T-cell (primary cell): ENCODE results near the gene CAV1. TPM values are rescaled to one million over a fixed set of nuclear protein-coding genes. Genes with fewer than 3 reads are reported as not detected.

Experiments used
- ATAC-seq, 4 experiments: fragments of 200-7000 bp in 3 of 4; fragments of 150-1000 bp in 1 of 4; cut with Tn5 transposase; replicated peaks in 1 of 4; 1 replicate in 3 of 4; 2 replicates in 1 of 4; pipeline ENCODE4 v1.10.0; 2021; ENCODE audit warnings: moderate library complexity in 3 of 4, mild to moderate bottlenecking in 2 of 4, moderate number of reproducible peaks in 1 of 4
- CTCF ChIA-PET, 2 donors: fragments of 300-600 bp; sonication (Branson Sonifier 250); formaldehyde crosslinking; loops; one replicate each; lab custom pipeline; 2022; ENCODE audit warnings: antibody characterized with exemption in 2 of 2; lab: Charles Lee
- POLR2A ChIA-PET, 2 donors: fragments of 300-600 bp; sonication (Branson Sonifier 250); formaldehyde crosslinking; loops; one replicate each; lab custom pipeline; 2022; ENCODE audit warnings: antibody characterized with exemption in 2 of 2; lab: Charles Lee
- DNase-seq, 35 experiments: peaks; one replicate each; pipeline versions ENCODE4 v3.0.0 to v3.0.0-alpha.2; 2013 to 2023
- H3K27ac ChIP-seq: one replicate; pipeline ENCODE4 v1.5.1; 2013; ENCODE audit warnings: low read length
- H3K27me3 ChIP-seq, 2 experiments: replicated peaks in 1 of 2; 1 replicate in 1 of 2; 2 replicates in 1 of 2; pipeline versions ENCODE4 v1.6.1 to v1.7.0; 2013; ENCODE audit warnings: low read length in 1 of 2, mixed read lengths in 1 of 2; ENCODE audit not compliant: control insufficient read depth in 2 of 2, insufficient read depth in 2 of 2; ENCODE audit errors: extremely low read depth in 1 of 2
- H3K36me3 ChIP-seq, 2 donors: 1 replicate in 1 of 2; 2 replicates in 1 of 2; pipeline versions ENCODE4 v1.6.1 to v1.7.0; 2013; ENCODE audit warnings: low read length in 1 of 2; ENCODE audit not compliant: control insufficient read depth in 2 of 2, insufficient read depth in 1 of 2; ENCODE audit errors: extremely low read depth in 1 of 2
- H3K4me1 ChIP-seq, 2 experiments: 1 replicate in 1 of 2; 2 replicates in 1 of 2; pipeline versions ENCODE4 v1.6.1 to v1.7.0; 2013; ENCODE audit warnings: low read length in 2 of 2, mixed read lengths in 1 of 2; ENCODE audit not compliant: insufficient read depth in 2 of 2, control insufficient read depth in 1 of 2; ENCODE audit errors: extremely low read depth in 1 of 2
- H3K4me3 ChIP-seq, 2 donors: 1 replicate in 1 of 2; 2 replicates in 1 of 2; pipeline versions ENCODE4 v1.5.1 to v1.7.0; 2013; ENCODE audit warnings: mild to moderate bottlenecking in 2 of 2, low read length in 1 of 2, moderate library complexity in 1 of 2; ENCODE audit not compliant: control insufficient read depth in 1 of 2; ENCODE audit errors: extremely low read depth in 1 of 2
- H3K9me3 ChIP-seq: 2 replicates; pipeline ENCODE4 v1.7.0; 2013
- H3K27ac Mint-ChIP-seq, 2 donors: one replicate each; pipeline ENCODE4 v1.8.0; 2020 to 2021; ENCODE audit warnings: mild to moderate bottlenecking in 2 of 2, mixed read lengths in 2 of 2
- H3K27me3 Mint-ChIP-seq, 2 donors: one replicate each; pipeline ENCODE4 v1.8.0; 2021 to 2022; ENCODE audit warnings: mixed read lengths in 2 of 2
- H3K36me3 Mint-ChIP-seq: one replicate; pipeline ENCODE4 v1.8.0; 2021; ENCODE audit warnings: mixed read lengths
- H3K4me1 Mint-ChIP-seq, 3 donors: one replicate each; pipeline ENCODE4 v1.8.0; 2020 to 2022; ENCODE audit warnings: mixed read lengths in 3 of 3, mild to moderate bottlenecking in 1 of 3
- H3K4me3 Mint-ChIP-seq, 3 donors: one replicate each; pipeline ENCODE4 v1.8.0; 2020 to 2022; ENCODE audit warnings: mild to moderate bottlenecking in 3 of 3, mixed read lengths in 3 of 3, moderate library complexity in 3 of 3
- H3K9me3 Mint-ChIP-seq, 3 donors: one replicate each; pipeline ENCODE4 v1.8.0; 2020 to 2022; ENCODE audit warnings: mixed read lengths in 3 of 3
- WGBS: methylation state at CpG from one replicate; pipeline ENCODE4 v1.1.5; 2013; ENCODE audit warnings: missing lambda C conversion rate; ENCODE audit not compliant: insufficient coverage; 5-methylcytosine and 5-hydroxymethylcytosine counted together
- total RNA-seq, 35 experiments: library from RNA in 6 of 35; stranded (reverse) in 6 of 35; fragments of 120-200 nt in 1 of 35; gene quantifications; one replicate each; pipeline versions ENCODE4 v1.2.1 to v1.2.4 and lab custom pipeline; 2013 to 2026

Gene CAV1
- total RNA-seq, 5 donors from 2014 or later (not counting 1 experiment from before 2014, with no cell fraction given), result 0.25 to 1.4 (median 0.98) TPM; not detected in 1

- no peaks in the 10 kb centered on the region for H3K4me1 Mint-ChIP-seq
- CTCF ChIA-PET, result interaction anchor here in 1 of 2 donors (0.6 kb wide), 1 partner anchor 72 kb away, joined by 3 read pairs; no protein-coding TSS in a partner anchor
- DNase-seq (no peak), ATAC-seq (no peak)
- no peaks in the 10 kb centered on the region for H3K9me3 ChIP-seq
- H3K27ac Mint-ChIP-seq, result no peak overlapping the region
- H3K27ac ChIP-seq, result no peak overlapping the region
- no CpG with 5 or more reads among the region's 3 CpGs for WGBS
- H3K4me3 ChIP-seq, result no peak overlapping the region
- POLR2A ChIA-PET, result interaction anchor here in 1 of 2 donors (0.5 kb wide), 1 partner anchor 54 kb away, joined by 3 read pairs; no protein-coding TSS in a partner anchor
- no peaks in the 10 kb centered on the region for H3K9me3 Mint-ChIP-seq
- no peaks in the 10 kb centered on the region for H3K36me3 ChIP-seq
- peaks cover 0 to 3% of the 10 kb centered on the region in 2 experiments for H3K27me3 ChIP-seq
- no peak overlapping the region for H3K4me3 Mint-ChIP-seq
- H3K4me1 ChIP-seq, result no peaks in the 10 kb centered on the region
- peaks cover 21 to 25% of the 10 kb centered on the region in 2 donors for H3K27me3 Mint-ChIP-seq
- H3K36me3 Mint-ChIP-seq, result no peaks in the 10 kb centered on the region
Measured at GRCh38 chr7:116553168-116553964, 28.5 kb downstream of the CAV1 start.

DNA sequence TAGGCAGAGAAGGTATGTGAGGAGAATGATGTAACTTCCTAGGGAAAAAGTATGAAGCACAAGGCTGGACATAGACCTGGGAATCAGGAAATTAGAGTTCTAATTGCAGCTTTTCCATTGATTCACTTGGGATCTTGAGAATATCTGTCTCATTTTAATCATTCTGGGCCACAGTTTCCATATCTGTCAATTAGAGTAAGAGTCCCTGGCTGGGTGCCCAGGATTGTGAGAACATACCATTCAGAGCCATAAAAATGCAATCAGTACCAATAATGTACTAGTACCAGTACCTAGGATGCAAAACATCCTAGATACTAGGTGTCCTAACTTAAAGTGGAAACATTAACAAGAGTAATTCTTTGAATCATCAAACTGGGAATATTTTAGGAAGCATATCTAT lies 29.6 kb downstream of the CAV1 start:
- Mint-ChIP-seq H3K27me3 (peaks cover 21 to 27% of the 10 kb centered on the region in 2 donors), H3K36me3 (no peaks in the 10 kb centered on the region), H3K4me3 (no peak overlapping the region), H3K9me3 (no peaks in the 10 kb centered on the region), H3K4me1 (no peaks in the 10 kb centered on the region), H3K27ac (no peak overlapping the region)
- no peaks in the 10 kb centered on the region for H3K9me3 ChIP-seq
- CTCF ChIA-PET, result interaction anchor here in 1 of 2 donors (0.6 kb wide), 1 partner anchor 421 kb away, joined by 3 read pairs; no protein-coding TSS in a partner anchor
- H3K4me3 ChIP-seq, result no peak overlapping the region
- DNase-seq, result no peak
- H3K27me3 ChIP-seq, result peaks cover 0 to 3% of the 10 kb centered on the region in 2 experiments
- POLR2A ChIA-PET, result no interaction called here
- H3K36me3 ChIP-seq, result no peaks in the 10 kb centered on the region
- no peak for ATAC-seq
- no peaks in the 10 kb centered on the region for H3K4me1 ChIP-seq
- no peak overlapping the region for H3K27ac ChIP-seq

DNA sequence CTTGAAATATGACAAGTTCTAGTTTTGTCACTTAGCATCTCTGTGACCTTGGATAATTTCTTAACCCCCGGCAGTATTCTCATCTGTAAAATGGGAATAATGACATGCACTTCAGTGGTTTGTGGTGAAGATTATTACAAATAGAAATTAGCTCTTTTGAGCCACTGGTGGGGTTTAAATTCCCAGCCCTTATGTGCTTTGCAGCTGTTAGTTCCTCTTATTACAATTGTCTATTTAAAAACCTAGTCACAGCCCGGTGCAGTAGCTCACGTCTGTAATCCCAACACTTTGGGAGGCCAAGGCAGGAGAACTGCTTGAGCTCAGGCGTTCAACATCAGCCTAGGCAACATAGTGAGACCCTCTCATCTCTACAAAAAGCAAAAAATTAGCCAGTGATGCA lies 30.1 kb downstream of the CAV1 start:
- Histone ChIP-seq H3K36me3 (no peaks in the 10 kb centered on the region), H3K27me3 (peaks cover 0 to 3% of the 10 kb centered on the region in 2 experiments), H3K4me1 (no peaks in the 10 kb centered on the region), H3K4me3 (no peak overlapping the region), H3K27ac (no peak overlapping the region), H3K9me3 (no peaks in the 10 kb centered on the region)
- Mint-ChIP-seq H3K4me3 (no peak overlapping the region), H3K4me1 (no peaks in the 10 kb centered on the region), H3K36me3 (no peaks in the 10 kb centered on the region), H3K9me3 (no peaks in the 10 kb centered on the region), H3K27ac (no peak overlapping the region), H3K27me3 (peaks cover 22 to 31% of the 10 kb centered on the region in 2 donors)
- POLR2A ChIA-PET, result no interaction called here
- CTCF ChIA-PET, result interaction anchor here in 1 of 2 donors (0.6 kb wide), 1 partner anchor 422 kb away, joined by 3 read pairs; no protein-coding TSS in a partner anchor
- ATAC-seq, result no peak
- no peak for DNase-seq
- WGBS, result no CpG with 5 or more reads among the region's 4 CpGs

DNA sequence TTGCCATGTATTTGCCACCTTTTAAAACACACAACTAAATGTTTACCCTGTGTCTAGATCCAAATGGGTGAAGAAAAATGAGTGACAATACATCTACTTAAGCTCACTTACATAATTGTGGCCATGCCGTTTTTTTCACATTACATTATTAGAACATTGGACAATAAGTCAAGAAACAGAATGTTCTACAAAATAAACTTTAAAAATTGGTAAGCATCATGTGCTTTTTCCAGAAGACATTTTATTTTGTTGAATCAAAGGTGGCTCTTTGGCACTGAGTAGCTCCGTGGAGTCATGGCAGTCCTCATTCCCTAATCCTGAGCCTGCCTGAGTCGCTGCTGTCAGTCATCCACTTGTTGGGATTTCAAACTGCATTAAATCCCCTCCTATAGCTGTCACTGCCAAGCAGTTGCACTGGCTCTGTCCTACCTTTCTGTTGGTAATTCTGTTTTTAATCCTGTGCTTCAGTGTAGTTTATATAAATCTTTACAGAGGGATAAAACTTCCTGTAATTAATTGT lies 32.3 kb downstream of the CAV1 start:
- no peak for ATAC-seq
- ChIA-PET POLR2A (no interaction called here), CTCF (no interaction called here)
- H3K36me3 Mint-ChIP-seq, result no peaks in the 10 kb centered on the region
- no peak overlapping the region for H3K27ac Mint-ChIP-seq
- no peaks in the 10 kb centered on the region for H3K36me3 ChIP-seq
- H3K4me1 ChIP-seq, result no peaks in the 10 kb centered on the region
- H3K4me1 Mint-ChIP-seq, result no peaks in the 10 kb centered on the region
- no peak overlapping the region for H3K4me3 Mint-ChIP-seq
- DNase-seq, result no peak
- peaks cover 0 to 4% (median 0%) of the 10 kb centered on the region in 3 donors for H3K9me3 Mint-ChIP-seq
- WGBS, result no CpG with 5 or more reads among the region's 3 CpGs
- no peak overlapping the region for H3K4me3 ChIP-seq
- peaks cover 0 to 8% of the 10 kb centered on the region in 2 experiments for H3K27me3 ChIP-seq
- peaks cover 30 to 38% of the 10 kb centered on the region in 2 donors for H3K27me3 Mint-ChIP-seq
- no peak overlapping the region for H3K27ac ChIP-seq
- H3K9me3 ChIP-seq, result no peaks in the 10 kb centered on the region

GRCh38 chr7:116557901-116558300 lies 33.1 kb downstream of the CAV1 start:
- peaks cover 0 to 8% of the 10 kb centered on the region in 2 experiments for H3K27me3 ChIP-seq
- no peaks in the 10 kb centered on the region for H3K36me3 ChIP-seq
- POLR2A ChIA-PET, result no interaction called here
- H3K4me3 Mint-ChIP-seq, result no peak overlapping the region
- H3K27ac ChIP-seq, result no peak overlapping the region
- H3K4me1 ChIP-seq, result no peaks in the 10 kb centered on the region
- H3K9me3 ChIP-seq, result no peaks in the 10 kb centered on the region
- CTCF ChIA-PET, result no interaction called here
- H3K36me3 Mint-ChIP-seq, result no peaks in the 10 kb centered on the region
- ATAC-seq (no peak), DNase-seq (no peak)
- H3K27ac Mint-ChIP-seq, result no peak overlapping the region
- 100% methylated on average over 1 of the region's 4 CpGs for WGBS
- peaks cover 0 to 4% (median 0%) of the 10 kb centered on the region in 3 donors for H3K9me3 Mint-ChIP-seq
- no peaks in the 10 kb centered on the region for H3K4me1 Mint-ChIP-seq
- H3K4me3 ChIP-seq, result no peak overlapping the region
- peaks cover 30 to 38% of the 10 kb centered on the region in 2 donors for H3K27me3 Mint-ChIP-seq

DNA sequence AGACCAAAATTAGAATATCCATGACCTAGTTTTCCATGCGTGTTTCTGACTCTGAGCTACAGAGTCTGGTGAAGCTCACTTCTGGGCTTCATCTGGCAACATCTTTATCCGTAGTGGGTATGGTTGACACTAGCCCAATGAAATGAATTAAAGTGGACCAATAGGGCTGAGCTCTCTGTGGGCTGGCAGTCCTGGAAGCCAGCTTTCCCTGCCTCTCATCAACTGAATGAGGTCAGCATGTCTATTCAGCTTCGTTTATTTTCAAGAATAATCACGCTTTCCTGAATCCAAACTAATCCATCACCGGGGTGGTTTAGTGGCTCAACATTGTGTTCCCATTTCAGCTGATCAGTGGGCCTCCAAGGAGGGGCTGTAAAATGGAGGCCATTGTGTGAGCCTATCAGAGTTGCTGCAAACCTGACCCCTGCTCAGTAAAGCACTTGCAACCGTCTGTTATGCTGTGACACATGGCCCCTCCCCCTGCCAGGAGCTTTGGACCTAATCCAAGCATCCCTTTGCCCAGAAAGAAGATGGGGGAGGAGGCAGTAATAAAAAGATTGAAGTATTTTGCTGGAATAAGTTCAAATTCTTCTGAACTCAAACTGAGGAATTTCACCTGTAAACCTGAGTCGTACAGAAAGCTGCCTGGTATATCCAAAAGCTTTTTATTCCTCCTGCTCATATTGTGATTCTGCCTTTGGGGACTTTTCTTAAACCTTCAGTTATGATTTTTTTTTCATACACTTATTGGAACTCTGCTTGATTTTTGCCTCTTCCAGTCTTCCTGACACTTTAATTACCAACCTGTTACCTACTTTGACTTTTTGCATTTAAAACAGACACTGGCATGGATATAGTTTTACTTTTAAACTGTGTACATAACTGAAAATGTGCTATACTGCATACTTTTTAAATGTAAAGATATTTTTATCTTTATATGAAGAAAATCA lies 35.5 kb downstream of the CAV1 start:
- Mint-ChIP-seq H3K9me3 (peaks cover 0 to 4% (median 0%) of the 10 kb centered on the region in 3 donors), H3K36me3 (no peaks in the 10 kb centered on the region), H3K4me1 (no peaks in the 10 kb centered on the region), H3K27me3 (peaks cover 24 to 35% of the 10 kb centered on the region in 2 donors), H3K4me3 (no peak overlapping the region), H3K27ac (no peak overlapping the region)
- H3K4me3 ChIP-seq, result no peak overlapping the region
- ATAC-seq (no peak), DNase-seq (no peak)
- no peaks in the 10 kb centered on the region for H3K4me1 ChIP-seq
- WGBS, result 90% methylated on average over 5 of the region's 7 CpGs
- H3K36me3 ChIP-seq, result no peaks in the 10 kb centered on the region
- ChIA-PET POLR2A (interaction anchor here in 1 of 2 donors (0.6 kb wide), 1 partner anchor 203 kb away, joined by 3 read pairs; no protein-coding TSS in a partner anchor), CTCF (interaction anchor here in 1 of 2 donors (0.6 kb wide), 1 partner anchor 26 kb away, joined by 7 read pairs; no protein-coding TSS in a partner anchor)
- peaks cover 0 to 8% of the 10 kb centered on the region in 2 experiments for H3K27me3 ChIP-seq
- H3K27ac ChIP-seq, result no peak overlapping the region
- H3K9me3 ChIP-seq, result no peaks in the 10 kb centered on the region
